ENCODE data around the gene RAB11A. TPM values are rescaled to one million over a fixed set of nuclear protein-coding genes. Genes with fewer than 3 reads are reported as not detected.

The RAB11A gene
- total RNA-seq, 1 donor from 2014 or later, result 151 TPM

DNA sequence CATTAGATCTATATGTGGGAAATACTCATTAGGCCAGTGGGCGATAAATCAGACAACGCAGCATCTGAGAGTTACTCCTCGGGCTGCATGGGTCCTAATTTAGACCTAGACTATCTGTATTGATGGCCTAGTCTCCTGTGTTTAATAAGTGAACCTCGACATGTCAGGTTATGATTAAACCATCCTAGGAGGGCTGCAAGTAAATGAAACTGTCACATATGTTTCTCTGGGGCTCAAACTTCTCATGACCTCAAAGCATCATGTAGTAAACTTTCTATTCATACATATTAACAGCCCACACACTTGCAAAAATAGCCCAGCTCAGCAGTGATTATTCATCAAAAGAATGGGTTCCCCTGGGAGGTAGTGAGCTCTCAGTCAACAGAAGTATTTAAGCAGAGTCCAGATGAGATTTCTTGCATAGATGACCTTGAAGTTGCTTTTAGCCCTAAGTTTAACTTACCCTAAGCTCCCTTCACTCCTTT is 51.6 kb downstream of the RAB11A start:
- no peak overlapping the region for H3K4me3 ChIP-seq
- no peaks in the 10 kb centered on the region for H3K36me3 ChIP-seq
- intact Hi-C loops (cut with DNase I), result no loop called here
- DNase-seq (ENCODE audit: extremely low spot score in 2 of 2), result no peak
- no peaks in the 10 kb centered on the region for H3K4me1 ChIP-seq
- no peak overlapping the region for H3K27ac ChIP-seq
- no peaks in the 10 kb centered on the region for H3K27me3 ChIP-seq
- TF ChIP-seq POLR2A (IDR thresholded peaks at IDR 0.05), result no peak
- no peak for TF ChIP-seq POLR2AphosphoS5 (IDR thresholded peaks at IDR 0.05; ENCODE audit: insufficient read depth in 1 of 2, low read depth in 1 of 2)
- TF ChIP-seq, protein P1, sequence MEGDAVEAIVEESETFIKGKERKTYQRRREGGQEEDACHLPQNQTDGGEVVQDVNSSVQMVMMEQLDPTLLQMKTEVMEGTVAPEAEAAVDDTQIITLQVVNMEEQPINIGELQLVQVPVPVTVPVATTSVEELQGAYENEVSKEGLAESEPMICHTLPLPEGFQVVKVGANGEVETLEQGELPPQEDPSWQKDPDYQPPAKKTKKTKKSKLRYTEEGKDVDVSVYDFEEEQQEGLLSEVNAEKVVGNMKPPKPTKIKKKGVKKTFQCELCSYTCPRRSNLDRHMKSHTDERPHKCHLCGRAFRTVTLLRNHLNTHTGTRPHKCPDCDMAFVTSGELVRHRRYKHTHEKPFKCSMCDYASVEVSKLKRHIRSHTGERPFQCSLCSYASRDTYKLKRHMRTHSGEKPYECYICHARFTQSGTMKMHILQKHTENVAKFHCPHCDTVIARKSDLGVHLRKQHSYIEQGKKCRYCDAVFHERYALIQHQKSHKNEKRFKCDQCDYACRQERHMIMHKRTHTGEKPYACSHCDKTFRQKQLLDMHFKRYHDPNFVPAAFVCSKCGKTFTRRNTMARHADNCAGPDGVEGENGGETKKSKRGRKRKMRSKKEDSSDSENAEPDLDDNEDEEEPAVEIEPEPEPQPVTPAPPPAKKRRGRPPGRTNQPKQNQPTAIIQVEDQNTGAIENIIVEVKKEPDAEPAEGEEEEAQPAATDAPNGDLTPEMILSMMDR (IDR thresholded peaks at IDR 0.05), result no peak
- H3K9me3 ChIP-seq, result no peaks in the 10 kb centered on the region

DNA sequence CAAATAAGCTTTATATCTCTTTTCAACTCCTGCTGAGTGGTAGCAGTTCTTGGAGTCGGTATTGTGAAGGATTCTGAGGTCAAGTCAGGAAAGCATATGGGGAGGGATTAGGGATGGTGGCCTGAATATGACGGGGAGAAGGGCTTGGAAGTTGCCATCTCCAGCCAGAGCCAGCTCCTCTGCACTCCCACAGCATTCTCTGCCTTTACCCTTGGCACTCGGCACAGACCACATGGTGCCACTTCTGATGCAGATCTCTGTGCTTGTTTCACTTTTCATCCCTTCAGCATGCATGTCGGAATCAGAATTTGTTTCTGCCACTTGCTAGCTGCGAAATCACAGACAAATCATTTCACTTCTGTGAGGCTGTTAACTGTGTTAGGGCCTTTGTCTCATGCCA is 52.5 kb downstream of the RAB11A start:
- no peak for TF ChIP-seq POLR2AphosphoS5 (IDR thresholded peaks at IDR 0.05; ENCODE audit: insufficient read depth in 1 of 2, low read depth in 1 of 2)
- no peak for TF ChIP-seq POLR2A (IDR thresholded peaks at IDR 0.05)
- TF ChIP-seq, protein P1 (IDR thresholded peaks at IDR 0.05), result no peak
- intact Hi-C loops (cut with DNase I), result no loop called here
- Histone ChIP-seq H3K4me3 (no peak overlapping the region), H3K9me3 (no peaks in the 10 kb centered on the region), H3K4me1 (no peaks in the 10 kb centered on the region), H3K27me3 (no peaks in the 10 kb centered on the region), H3K36me3 (no peaks in the 10 kb centered on the region), H3K27ac (no peak overlapping the region)
- DNase-seq (ENCODE audit: extremely low spot score in 2 of 2), result no peak

DNA sequence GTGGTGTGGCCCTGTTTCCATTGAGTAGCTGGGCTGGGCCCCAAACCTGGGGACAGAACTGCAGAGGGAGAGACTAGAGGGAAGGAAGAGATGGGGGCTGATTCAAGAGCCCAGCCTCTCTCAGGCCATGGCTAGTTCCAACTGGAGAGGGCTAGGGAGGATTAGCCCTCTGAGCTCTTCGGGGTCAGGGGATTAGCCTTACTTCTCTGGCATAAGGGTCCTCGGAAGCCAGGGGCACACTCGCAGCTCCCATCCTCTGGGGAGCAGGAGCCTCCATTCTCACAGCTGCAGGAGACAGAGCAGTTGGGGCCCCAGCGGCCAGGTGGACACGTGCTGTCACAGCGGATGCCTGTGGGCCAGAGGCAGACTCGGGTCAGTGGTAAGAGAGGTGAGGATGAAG is 53.3 kb downstream of the RAB11A start:
- DNase-seq (ENCODE audit: extremely low spot score in 2 of 2), result no peak
- TF ChIP-seq POLR2AphosphoS5 (IDR thresholded peaks at IDR 0.05; ENCODE audit: insufficient read depth in 1 of 2, low read depth in 1 of 2), result no peak
- intact Hi-C loops (cut with DNase I), result no loop called here

DNA sequence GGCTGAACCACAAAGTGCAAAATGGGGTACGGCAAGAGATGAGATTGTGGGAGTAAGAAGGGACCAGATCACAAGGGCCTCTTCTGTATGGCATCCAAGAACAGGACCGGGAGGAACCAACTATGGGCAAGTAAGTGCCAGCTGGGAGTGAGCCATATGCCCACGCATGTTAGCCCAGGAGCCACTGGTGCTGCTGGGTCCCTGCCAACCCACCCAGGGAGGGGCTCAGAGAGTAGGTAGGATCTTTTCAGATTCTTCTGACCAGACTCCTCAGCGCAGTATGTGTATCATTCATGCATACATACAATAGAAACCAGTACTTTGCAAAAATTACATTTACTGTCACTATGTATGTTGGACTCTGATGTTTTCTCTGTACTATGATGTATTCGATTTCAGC is 54.0 kb downstream of the RAB11A start:
- intact Hi-C loops (cut with DNase I), result no loop called here
- no peaks in the 10 kb centered on the region for H3K4me1 ChIP-seq
- H3K27ac ChIP-seq, result no peak overlapping the region
- TF ChIP-seq POLR2AphosphoS5 (IDR thresholded peaks at IDR 0.05; ENCODE audit: insufficient read depth in 1 of 2, low read depth in 1 of 2), result no peak
- no peak for TF ChIP-seq POLR2A (IDR thresholded peaks at IDR 0.05)
- TF ChIP-seq, protein P1 (IDR thresholded peaks at IDR 0.05), result no peak
- H3K9me3 ChIP-seq, result no peaks in the 10 kb centered on the region
- no peak overlapping the region for H3K4me3 ChIP-seq
- H3K36me3 ChIP-seq, result no peaks in the 10 kb centered on the region
- DNase-seq (ENCODE audit: extremely low spot score in 2 of 2), result no peak
- H3K27me3 ChIP-seq, result no peaks in the 10 kb centered on the region

More for the DNA sequence above, 53.3 kb downstream of the RAB11A start:
- Histone ChIP-seq H3K27me3 (no peaks in the 10 kb centered on the region), H3K36me3 (no peaks in the 10 kb centered on the region), H3K27ac (no peak overlapping the region), H3K9me3 (no peaks in the 10 kb centered on the region), H3K4me1 (no peaks in the 10 kb centered on the region), H3K4me3 (no peak overlapping the region)

DNA sequence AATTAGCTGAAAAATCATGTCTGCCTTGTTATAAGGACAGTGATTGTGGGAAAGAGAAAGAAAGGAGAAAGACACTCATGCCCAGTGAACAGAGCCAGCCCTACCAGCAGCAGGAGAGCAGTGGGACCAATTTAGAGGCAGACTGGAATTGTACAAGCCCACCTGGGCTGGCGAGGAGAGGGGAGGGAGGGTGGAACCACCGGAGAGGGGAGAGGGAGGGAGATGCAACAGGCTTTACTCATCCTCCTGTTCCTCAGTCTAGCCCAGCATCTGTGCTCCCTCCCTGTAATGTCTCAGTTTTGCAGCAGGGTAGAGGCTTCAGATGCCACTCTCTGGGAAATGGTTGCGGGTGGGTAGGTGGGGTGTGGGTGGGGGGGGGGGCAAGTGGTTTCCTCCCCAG is 54.7 kb downstream of the RAB11A start:
- H3K27me3 ChIP-seq, result no peaks in the 10 kb centered on the region
- no peaks in the 10 kb centered on the region for H3K4me1 ChIP-seq
- no peaks in the 10 kb centered on the region for H3K36me3 ChIP-seq
- H3K9me3 ChIP-seq, result no peaks in the 10 kb centered on the region
- intact Hi-C loops (cut with DNase I), result no loop called here
- no peak overlapping the region for H3K27ac ChIP-seq
- no peak for DNase-seq (ENCODE audit: extremely low spot score in 2 of 2)
- TF ChIP-seq, protein P1 (IDR thresholded peaks at IDR 0.05), result no peak
- TF ChIP-seq POLR2AphosphoS5 (IDR thresholded peaks at IDR 0.05; ENCODE audit: insufficient read depth in 1 of 2, low read depth in 1 of 2), result no peak
- TF ChIP-seq POLR2A (IDR thresholded peaks at IDR 0.05), result no peak
- H3K4me3 ChIP-seq, result no peak overlapping the region
